Osteoblast (primary cell): Measurements from ENCODE around the gene MGRN1. TPM values are rescaled to one million over a fixed set of nuclear protein-coding genes. Genes with fewer than 3 reads are reported as not detected.
"Not testable (repeated sequence)": the region's sequence is repeated elsewhere in the genome, so short reads cannot be mapped to it uniquely, and the experiment has no call there.

Experiments used
- DNase-seq: peaks from one replicate; pipeline ENCODE4 v3.0.0; 2011; ENCODE audit warnings: low spot score, mixed read lengths; ENCODE audit not compliant: insufficient read length; ENCODE audit errors: missing footprints
- H2AFZ ChIP-seq: 2 replicates; pipeline ENCODE4 v1.6.0; 2011; ENCODE audit warnings: mild to moderate bottlenecking, low read length
- H3K27ac ChIP-seq: 2 replicates; pipeline ENCODE4 v1.5.1; 2011; ENCODE audit warnings: mild to moderate bottlenecking, low read depth, low read length, moderate library complexity
- H3K27me3 ChIP-seq: 2 replicates; pipeline ENCODE4 v1.6.0; 2012; ENCODE audit warnings: mild to moderate bottlenecking, control low read depth, inconsistent platforms, low read length, moderate library complexity; ENCODE audit not compliant: insufficient read depth
- H3K36me3 ChIP-seq: 2 replicates; pipeline ENCODE4 v1.5.1; 2011; ENCODE audit warnings: mild to moderate bottlenecking, low read length, control low read depth, moderate library complexity; ENCODE audit not compliant: insufficient read depth
- H3K4me1 ChIP-seq: 2 replicates; pipeline ENCODE4 v1.5.1; 2011; ENCODE audit warnings: mild to moderate bottlenecking, low read length, control low read depth, moderate library complexity; ENCODE audit not compliant: insufficient read depth
- H3K4me2 ChIP-seq: 2 replicates; pipeline ENCODE4 v1.6.0; 2011; ENCODE audit warnings: mild to moderate bottlenecking, low read length; ENCODE audit not compliant: insufficient read depth
- H3K4me3 ChIP-seq: fragments of 200-600 bp; sonication (generic); 3 replicates; pipeline ENCODE4 v1.5.1; 2012; ENCODE audit warnings: mild to moderate bottlenecking, low read length, inconsistent platforms; ENCODE audit not compliant: insufficient read depth
- H3K79me2 ChIP-seq: 2 replicates; pipeline ENCODE4 v1.6.0; 2012; ENCODE audit warnings: mild to moderate bottlenecking, low read length, control low read depth, inconsistent platforms; ENCODE audit not compliant: insufficient read depth
- H3K9me3 ChIP-seq: 2 replicates; pipeline ENCODE4 v1.5.1; 2011; ENCODE audit warnings: low read depth, low read length, control low read depth
- H4K20me1 ChIP-seq: 2 replicates; pipeline ENCODE4 v1.6.0; 2012; ENCODE audit warnings: mild to moderate bottlenecking, low read length, control low read depth; ENCODE audit not compliant: insufficient read depth
- CTCF ChIP-seq: IDR thresholded peaks from 2 replicates; pipeline ENCODE4 v1.5.1; 2011; ENCODE audit warnings: mild to moderate bottlenecking, low read depth, low read length, moderate library complexity; ENCODE audit errors: extremely low read depth
- total RNA-seq: library from RNA; depleted of rRNA; stranded (reverse); fragments of >200 nt; gene quantifications from 2 replicates; pipeline ENCODE4 v1.2.3, GENCODE V29; 2012

Gene MGRN1
- total RNA-seq, 1 donor, result 46.7 TPM

DNA sequence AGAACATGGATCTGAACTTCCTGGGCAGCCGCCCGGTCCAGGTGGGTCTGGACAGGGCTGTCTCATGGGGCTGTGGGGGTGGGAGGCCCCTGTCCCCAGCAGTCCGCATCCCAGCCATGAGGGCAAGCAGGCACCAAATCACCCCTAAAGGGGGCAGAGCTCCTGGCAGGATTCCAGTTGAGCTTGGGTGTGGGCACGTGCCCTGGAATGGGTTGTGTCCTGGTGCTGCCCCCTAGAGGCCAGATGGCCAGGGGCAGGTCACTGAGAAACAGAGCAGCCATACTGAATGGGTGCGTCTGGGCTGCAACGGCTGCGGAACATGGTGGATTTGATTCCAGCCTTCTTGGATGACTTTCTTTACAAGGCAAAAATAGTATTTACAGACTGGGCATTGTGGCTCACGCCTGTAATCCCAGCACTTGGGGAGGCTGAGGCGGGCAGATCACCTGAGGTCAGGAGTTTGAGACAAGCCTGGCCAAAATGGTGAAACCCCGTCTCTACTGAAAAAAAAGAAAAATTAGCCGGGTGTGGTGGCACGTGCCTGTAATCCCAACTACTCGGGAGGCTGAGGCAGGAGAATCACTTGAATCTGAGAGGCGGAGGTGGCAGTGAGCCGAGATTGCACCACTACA, 25.9 kb downstream of the MGRN1 start:
- peaks cover 35% of the 10 kb centered on the region for H3K36me3 ChIP-seq

DNA sequence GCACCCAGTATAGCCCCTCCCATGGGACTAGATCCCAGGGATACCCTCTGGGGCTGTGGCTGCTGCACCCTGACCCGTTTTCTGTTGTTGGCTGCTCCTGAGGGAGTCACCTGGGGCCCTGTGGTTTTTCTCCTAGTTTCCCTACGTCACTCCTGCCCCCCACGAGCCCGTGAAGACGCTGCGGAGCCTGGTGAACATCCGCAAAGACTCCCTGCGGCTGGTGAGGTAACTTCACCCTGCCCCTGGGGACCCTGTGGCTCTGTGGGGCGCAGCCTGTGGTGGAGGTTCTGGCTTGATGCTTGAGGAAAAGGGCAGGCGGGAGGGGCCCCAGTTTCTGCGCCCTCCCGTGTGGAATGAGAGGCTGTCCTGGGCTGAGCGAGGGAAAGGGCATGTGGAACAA, 27.2 kb downstream of the MGRN1 start:
- H3K79me2 ChIP-seq, result peaks cover 47% of the 10 kb centered on the region
- H4K20me1 ChIP-seq, result peaks cover 41% of the 10 kb centered on the region
- no peak overlapping the region for H2AFZ ChIP-seq
- H3K4me3 ChIP-seq, result no peak overlapping the region
- no peak for TF ChIP-seq CTCF
- no peak overlapping the region for H3K4me2 ChIP-seq
- no peaks in the 10 kb centered on the region for H3K9me3 ChIP-seq
- H3K36me3 ChIP-seq, result peaks cover 40% of the 10 kb centered on the region
- peaks cover 6% of the 10 kb centered on the region for H3K4me1 ChIP-seq
- DNase-seq, result peak; percentile 43
- no peak overlapping the region for H3K27ac ChIP-seq
- H3K27me3 ChIP-seq, result no peaks in the 10 kb centered on the region

More for the DNA sequence above, 25.9 kb downstream of the MGRN1 start:
- H3K27me3 ChIP-seq, H3K27ac ChIP-seq, H2AFZ ChIP-seq, H3K9me3 ChIP-seq, H3K4me2 ChIP-seq, H3K4me3 ChIP-seq, H3K4me1 ChIP-seq: not testable (repeated sequence)
- H3K79me2 ChIP-seq, result peaks cover 59% of the 10 kb centered on the region
- DNase-seq, result peak; percentile 97
- peak; percentile 80 for TF ChIP-seq CTCF
- peaks cover 51% of the 10 kb centered on the region for H4K20me1 ChIP-seq

DNA sequence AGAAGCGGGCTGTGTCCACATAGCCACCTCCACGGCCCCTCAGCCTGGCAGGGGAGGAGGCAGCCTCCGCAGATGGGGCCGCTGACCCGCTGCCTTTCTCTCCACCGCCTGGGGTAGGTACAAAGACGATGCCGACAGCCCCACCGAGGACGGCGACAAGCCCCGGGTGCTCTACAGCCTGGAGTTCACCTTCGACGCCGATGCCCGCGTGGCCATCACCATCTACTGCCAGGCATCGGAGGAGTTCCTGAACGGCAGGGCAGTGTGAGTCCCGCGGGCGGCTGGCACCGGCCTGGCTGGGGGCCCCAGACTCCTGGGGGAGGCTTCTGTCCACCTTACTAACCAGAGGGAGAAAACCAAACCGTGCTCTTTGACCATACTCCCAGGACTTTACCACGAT, 27.9 kb downstream of the MGRN1 start:
- peaks cover 46% of the 10 kb centered on the region for H3K36me3 ChIP-seq
- TF ChIP-seq CTCF, result no peak
- H3K4me1 ChIP-seq, result peaks cover 4% of the 10 kb centered on the region
- peak; percentile 62 for DNase-seq
- no peaks in the 10 kb centered on the region for H3K9me3 ChIP-seq
- peaks cover 34% of the 10 kb centered on the region for H4K20me1 ChIP-seq
- H3K27ac ChIP-seq, result no peak overlapping the region
- H2AFZ ChIP-seq, result no peak overlapping the region
- no peak overlapping the region for H3K4me3 ChIP-seq
- H3K27me3 ChIP-seq, result no peaks in the 10 kb centered on the region
- H3K4me2 ChIP-seq, result no peak overlapping the region
- H3K79me2 ChIP-seq, result peaks cover 44% of the 10 kb centered on the region

- Histone ChIP-seq H3K4me2 (no peak overlapping the region), H3K27me3 (no peaks in the 10 kb centered on the region), H3K4me1 (no peaks in the 10 kb centered on the region), H3K4me3 (no peak overlapping the region), H3K36me3 (peaks cover 50% of the 10 kb centered on the region), H4K20me1 (peaks cover 24% of the 10 kb centered on the region), H3K27ac (no peak overlapping the region), H3K79me2 (peaks cover 33% of the 10 kb centered on the region), H3K9me3 (no peaks in the 10 kb centered on the region), H2AFZ (no peak overlapping the region)
- no peak for TF ChIP-seq CTCF
- DNase-seq, result peak; percentile 69
These were observed 29.7 kb downstream of the MGRN1 start for GRCh38 chr16:4654011-4654963.
